GM20431 (cell line): ENCODE results near the gene SOS2.
"Not testable (repeated sequence)": the region's sequence is repeated elsewhere in the genome, so short reads cannot be mapped to it uniquely, and the experiment has no call there.

Source experiments
- in situ Hi-C: fragments of 300-500 bp; cut with MseI, MboI; formaldehyde crosslinking; loops from one replicate; pipeline ENCODE4 v1.15.0; 2020; ENCODE audit warnings: low sequenced_read_pairs; ENCODE audit not compliant: unreplicated experiment

SOS2 gene

DNA sequence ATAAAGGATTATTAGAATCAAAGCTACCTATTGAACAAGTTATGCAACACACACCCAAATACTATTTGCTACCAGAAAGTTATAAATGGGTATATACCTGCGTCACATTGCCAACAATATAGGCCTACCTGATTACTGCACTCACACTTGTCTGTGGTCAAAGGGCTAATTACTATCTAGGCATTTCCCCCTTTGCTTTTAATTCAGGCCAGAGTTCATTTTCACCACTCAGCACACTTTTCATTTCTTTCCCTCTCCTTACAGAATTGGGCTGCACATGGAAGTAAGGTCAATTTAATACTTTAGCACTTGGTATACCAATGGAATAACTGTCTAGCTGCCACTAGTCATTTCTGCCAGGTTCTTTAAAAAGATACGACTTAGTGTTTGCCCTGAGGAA lies 1.7 kb downstream of the SOS2 start:
- in situ Hi-C loops, result no loop called here

DNA sequence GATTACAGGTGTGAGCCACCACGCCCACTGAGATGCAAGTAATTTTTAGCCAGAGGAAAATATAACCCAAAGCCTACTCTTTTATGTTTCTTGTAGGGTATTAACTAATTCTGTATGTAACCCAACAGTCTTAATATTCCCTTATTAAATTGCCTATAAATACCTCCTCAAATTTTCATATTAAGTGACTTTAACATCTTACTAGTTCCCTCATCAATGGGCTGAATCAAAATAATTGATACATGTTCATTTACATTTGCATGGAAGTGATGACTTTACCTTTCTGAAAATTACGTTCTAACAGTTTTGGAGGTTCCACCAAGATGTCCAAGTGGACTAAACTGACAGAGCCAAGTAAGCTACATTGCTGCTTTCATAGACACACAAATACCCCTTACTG lies 3.1 kb downstream of the SOS2 start:
- in situ Hi-C loops, result no loop called here

DNA sequence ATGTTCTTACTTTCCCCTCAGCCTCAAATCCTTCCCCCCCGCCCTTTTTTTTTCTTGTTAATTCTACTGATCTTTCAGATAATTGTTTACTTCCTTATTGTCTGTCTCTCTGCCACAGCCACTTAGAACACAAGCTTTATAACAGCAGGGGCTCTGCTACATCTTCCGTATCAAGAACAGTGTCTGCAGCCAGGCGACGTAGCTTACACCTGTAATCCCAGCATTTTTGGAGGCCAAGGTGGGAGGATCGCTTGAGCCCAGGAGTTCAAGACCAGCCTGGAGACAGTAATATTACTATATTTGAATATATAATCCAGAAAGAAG lies 5.4 kb downstream of the SOS2 start:
- in situ Hi-C loops, result no loop called here

DNA sequence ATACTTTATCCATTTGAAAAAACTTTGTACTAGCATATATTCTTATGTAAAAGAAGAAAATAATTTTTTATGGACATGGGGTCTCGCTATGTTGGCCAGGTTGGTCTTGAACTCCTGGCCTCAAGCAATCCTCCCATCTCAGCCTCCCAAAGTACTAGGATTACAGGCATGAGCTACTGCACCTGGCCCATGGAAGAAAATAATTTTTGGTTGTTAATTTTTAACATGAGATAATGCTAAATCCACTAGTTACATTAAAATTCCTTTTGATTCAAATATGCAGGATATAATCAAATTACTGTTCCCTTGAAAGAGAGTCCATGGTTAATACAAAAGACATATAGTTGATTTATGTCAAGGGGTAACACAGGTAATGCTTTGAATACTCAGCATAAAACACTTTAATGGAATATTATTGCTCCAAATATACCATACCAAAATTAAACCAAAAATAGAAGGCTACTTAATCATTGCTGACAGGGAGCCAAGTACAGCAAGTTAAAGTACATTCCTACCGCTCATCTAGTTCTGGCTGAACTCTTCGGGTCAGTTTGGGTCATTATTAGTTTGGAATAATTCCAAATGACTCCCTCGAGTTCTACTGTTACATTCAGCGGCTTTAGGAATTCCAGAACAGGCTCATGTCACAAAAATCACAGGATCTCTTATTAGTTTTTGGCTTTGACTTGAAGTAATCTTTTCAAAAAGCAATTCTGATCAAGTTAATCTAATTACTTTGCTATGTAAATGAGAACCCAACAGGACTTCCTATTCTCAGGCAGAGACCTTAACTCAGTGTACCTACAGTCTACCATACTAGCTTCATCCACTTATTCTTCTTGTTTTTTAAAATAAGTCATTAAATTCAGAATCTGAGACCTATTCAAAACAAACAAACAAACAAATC lies 6.1 kb downstream of the SOS2 start:
- in situ Hi-C loops, result no loop called here

DNA sequence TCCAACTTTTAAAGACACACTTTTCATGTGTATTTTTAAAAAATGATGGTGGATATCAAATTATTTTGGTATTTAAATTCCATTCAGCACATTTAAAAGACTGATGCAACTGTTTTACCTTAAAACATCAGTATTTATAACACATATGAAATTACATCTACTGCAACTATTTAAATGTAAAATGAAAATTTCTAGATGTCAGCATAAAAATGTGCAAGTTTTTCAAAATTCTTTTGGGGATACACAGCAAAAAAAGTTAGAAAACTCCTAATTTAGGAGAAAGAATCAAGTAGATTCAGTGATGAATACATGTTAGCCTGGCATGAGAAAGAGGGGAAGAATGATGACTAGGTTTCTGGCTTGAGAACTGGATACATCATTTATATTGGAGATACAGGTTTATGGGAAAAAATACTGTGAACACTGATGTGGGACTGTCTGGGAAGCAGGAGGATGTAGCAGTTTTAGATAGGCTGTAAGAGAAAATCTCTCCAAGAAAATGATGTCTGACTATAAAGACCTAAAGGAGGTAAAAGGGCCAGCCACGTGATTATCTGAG lies 9.2 kb downstream of the SOS2 start:
- in situ Hi-C loops, result no loop called here

DNA sequence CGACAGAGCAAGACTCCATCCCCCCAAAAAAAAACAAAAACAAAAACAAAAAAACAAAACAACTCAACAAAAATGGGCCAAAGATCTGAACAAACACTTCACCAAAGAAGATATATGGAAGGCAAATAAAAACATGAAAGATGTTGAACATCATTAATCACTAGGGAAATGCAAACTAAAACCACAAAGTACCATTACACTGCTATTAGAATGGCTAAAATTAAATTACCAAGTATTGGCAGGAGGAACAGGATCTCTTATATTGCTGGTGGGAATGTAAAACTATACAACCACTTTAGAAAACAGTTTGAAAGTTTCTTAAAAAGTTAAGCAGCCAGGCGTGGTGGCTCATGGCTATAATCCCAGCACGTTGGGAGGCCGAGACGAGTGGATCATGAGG lies 12.9 kb downstream of the SOS2 start:
- in situ Hi-C loops, result no loop called here

DNA sequence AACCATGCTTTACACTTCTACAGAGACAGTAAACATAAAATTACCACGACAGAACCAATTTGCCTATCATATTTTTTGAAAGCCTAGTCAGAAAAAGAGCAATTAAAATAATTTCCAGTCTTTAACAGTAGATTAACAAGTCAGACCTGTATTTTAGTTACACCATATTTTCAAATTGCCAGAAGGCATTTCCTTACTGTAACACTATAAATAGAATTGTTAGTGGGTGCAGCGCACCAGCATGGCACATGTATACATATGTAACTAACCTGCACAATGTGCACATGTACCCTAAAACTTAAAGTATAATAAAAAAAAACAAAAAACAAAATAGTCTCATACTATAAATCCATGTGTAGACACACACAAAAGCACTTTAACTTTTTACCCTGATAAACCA lies 16.0 kb downstream of the SOS2 start:
- in situ Hi-C loops, result no loop called here

DNA sequence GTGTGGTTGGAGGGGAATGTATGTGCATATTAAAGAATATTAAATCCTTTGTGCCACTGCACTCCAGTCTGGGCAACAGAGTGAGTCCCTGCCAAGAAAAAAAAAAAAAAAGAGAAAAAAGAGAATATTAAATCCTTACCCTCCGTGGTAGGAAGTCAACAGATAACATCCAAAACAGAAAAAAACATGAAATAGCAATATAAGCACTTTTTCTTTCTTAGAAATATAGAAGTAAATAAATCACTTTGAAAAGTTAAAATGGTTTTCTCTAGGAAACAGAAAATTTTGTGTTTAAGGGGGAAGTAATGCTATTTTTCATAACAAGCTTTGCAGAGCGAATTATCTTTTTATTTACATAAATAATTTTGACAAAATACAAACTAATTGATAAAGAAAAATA lies 17.6 kb downstream of the SOS2 start:
- in situ Hi-C loops, result no loop called here

DNA sequence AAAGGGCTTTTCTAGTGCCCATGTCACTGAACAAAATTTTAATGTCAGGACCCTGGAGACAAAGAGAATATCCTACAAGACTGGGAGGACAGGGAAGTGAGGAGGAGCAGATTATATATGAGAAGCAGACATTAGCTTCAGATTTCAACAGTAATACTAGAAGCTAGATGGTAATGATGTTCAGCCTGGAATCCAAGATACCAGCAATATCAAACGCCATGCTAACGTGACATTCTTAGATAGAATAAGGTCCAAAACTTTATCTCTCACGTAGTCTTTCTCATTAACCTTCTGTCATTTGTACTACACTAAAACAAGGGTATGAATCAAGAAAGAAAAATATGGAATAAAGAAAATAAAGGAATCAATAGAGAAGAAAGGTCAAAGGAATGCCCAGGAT lies 18.7 kb downstream of the SOS2 start:
- in situ Hi-C loops, result no loop called here

DNA sequence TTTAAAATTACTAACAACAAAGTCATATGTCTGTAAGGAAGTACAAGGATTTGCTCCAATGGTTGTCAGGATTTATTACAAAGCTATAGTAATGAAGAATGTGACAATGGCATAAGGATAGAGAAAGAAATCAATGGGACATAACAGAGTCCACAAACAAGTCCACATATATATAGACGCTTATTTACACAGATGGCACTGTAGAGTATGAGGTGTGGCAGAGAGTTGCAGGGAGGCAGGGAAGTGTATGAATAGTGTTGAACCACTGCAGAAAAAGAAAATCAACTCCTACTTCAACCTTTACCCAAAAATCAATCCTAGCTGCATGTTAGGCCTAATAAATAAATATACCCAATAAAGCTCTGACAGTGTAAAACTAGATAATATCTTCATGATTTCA lies 21.3 kb downstream of the SOS2 start:
- in situ Hi-C loops, result no loop called here

DNA sequence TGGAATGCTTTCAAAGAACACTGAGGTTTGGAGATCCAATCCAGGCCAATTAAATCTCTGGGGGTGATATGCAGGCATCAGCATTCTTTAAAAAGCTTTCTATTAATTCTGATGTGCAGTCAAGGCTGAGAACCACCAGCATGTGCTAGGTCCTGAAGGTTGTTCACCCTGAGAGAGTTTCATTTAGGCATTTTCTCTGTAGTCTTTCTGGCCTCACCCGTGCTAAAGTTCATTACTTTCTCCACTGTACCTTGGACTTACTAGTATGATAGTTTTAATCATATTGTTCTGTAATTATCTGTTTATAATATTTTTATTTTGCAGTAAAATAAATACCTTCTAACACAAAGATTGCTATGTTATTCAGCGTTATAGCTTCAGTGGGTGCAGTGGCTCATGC lies 32.9 kb downstream of the SOS2 start:
- in situ Hi-C loops, result no loop called here

DNA sequence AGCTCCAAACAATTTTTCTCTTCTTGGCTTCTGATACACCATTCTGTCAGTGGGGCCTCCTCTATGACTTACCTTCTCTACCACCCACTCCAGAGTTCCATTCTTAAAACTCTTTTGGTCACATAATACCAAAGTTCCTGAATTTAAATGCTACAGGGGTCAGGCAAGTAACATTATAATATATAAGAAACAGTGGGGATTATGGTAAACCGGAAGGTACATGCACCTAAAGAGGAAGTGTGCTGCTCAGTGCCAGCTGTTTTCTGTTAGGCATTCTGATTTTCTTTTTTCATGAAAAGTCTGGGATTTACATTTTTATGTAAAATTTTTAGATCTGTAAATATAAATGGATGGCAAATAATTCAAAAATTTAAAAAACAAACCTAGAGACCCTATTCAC lies 39.9 kb downstream of the SOS2 start:
- in situ Hi-C loops, result no loop called here

DNA sequence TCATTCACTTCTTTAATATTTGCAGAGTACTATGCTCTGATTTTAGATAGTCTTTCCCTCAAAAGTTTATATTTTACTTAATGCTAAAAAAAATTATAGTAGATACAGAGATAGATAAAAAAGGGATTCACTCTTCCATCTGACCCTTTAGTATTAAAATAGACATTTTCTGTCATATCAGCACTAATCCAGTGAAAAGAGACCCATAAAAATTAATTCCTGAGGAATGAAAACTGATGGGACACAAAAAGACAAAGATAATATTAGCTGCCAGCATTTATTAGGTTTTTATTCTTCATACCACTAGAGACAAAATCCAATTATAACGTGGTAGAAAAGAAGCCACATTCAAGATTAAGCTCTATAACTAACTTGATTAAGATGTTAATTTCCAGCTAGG lies 45.3 kb downstream of the SOS2 start:
- in situ Hi-C loops, result no loop called here

DNA sequence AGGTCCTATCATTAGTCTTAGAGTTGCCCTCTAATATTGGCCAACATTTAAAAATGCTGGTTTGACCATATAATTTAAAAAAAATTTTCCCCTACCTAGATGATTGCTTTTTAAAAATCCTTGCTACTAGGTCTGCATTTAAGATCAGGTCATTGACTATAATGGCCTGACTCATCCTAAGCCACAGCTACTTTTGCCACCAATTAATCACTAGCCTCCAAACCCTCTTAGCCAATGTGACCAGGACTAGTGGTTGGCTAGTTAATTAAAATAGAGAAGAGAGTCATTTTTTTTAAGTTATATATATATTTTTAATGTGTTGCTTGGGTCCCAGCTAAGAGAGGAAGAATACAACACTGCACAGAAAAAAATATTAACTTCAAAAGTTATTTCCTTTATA lies 57.5 kb downstream of the SOS2 start:
- in situ Hi-C loops, result no loop called here

DNA sequence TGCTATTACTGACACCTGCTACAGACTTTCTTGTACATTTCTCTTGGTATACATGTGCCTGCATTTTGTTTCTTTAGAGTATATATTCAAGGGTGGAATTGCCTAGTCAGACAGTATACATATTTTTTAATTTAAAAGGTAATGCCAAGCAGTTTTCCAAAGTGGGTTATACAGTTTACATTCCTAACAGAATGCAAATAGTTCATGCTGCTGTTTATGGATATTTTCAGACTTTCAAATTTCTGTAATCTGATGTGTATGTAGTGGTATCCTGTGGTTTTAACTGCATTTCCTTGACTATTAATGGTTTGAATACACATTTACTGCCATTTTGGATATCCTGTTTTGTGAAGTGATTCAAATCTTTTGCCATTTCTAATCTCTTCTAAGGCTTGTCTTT lies 59.5 kb downstream of the SOS2 start:
- in situ Hi-C loops, result no loop called here

DNA sequence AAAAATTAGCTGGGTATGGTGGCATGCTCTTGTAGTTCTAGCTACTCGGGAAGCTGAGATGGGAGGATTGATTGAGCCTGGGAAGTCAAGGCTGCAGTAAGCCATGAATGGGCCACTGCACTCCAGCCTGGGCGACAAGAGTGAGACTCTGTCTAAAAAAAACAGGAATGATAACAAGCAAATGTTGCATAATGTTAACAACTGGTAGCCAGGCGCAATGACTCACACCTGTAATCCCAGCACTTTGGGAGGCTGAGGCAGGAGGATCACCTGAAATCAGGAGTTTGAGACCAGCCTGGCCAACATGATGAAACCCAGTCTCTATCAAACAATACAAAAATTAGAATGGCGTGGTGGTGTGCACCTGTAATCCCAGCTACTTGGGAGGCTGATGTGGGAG lies 64.0 kb downstream of the SOS2 start:
- in situ Hi-C loops, result not testable (repeated sequence)

DNA sequence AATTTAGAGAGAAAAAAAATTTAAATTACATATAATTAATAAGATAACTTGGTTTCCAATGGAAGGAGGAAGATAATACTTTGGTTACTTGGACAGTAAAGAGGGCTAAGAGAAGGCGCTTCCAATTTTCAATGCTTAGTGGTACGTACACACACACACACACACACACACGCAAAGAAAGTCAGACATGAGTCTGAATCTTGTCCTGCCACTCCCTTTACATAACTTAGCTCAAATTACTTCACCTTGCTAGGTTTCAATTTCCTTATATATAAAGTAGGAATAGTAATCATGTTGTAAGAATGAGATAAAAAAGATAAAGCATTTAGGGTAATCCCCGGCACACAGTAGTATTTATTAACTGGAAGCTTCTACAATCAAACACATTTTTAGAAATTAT lies 75.3 kb downstream of the SOS2 start:
- in situ Hi-C loops, result no loop called here

DNA sequence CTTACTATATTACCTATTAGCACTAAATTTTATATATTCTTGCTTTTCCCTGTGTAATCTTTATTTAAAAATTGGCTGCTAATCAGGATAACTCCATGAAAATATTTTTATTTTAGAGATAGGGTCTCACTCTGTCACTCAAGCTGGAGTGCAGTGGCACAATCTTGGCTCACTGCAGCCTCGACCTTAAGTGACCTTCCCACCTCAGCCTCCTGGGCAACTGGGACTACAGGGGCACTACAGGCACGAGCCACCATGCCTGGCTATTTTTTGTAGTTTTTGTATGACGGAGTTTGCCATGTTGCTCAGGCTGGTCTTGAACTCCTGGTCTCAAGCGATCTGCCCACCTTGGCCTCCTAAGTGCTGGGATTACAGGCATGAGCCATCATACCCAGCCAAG lies 82.6 kb downstream of the SOS2 start:
- in situ Hi-C loops, result no loop called here

DNA sequence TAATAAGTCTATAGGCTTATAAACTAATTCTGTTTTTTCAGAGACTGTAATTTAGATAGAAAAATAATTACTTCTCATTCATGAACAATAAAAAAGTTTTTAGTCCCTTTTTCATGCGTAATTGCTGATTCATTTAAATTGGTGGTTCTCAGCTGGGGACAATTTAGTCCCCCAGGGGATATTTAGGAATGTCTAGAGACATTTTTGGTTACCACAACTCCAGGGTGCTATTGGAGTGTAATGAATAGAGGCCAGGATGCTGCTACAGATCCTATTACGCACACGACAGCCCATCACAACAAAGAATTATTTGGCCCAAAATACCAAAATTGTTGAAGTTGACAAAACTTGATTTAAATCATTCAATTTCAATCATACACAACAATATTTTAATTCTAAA lies 92.2 kb downstream of the SOS2 start:
- in situ Hi-C loops, result no loop called here

DNA sequence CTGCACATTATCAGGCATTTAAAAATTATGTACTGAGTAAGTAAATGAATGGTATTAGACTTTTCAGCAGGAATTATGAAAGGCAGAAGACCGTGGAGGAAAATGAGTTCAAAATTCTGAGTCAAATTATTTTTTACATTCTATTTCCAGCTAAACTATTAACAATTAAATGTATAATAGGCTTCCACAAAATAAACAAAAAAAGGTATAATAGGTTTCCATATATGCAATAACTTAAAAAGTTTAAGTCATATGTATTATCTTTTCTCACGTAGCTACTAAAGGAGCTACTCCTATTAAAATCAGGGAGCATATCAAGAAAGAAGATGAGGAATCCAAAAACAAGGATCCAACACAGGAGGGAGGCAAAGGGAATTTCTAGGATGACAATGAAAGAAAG lies 103.6 kb downstream of the SOS2 start:
- in situ Hi-C loops, result no loop called here

DNA sequence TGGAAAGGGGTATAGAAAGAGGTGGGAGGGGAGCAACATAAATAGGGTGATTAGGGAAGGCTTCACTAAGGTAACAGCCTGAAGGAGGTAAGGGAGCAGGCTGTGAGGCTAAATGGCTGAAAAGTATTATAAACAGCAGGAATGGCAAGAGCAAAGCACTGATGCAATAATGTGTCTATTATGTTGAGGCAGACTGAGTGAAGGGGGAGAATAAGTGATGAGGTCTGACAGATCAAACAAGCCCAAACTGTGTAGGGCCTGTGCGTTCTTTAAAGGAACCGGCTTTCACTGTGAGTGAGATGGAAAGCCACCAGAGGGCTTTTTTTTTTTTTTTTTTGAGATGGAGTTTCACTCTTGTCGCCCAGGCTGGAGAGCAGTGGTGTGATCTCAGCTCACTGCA lies 108.3 kb downstream of the SOS2 start:
- in situ Hi-C loops, result no loop called here

DNA sequence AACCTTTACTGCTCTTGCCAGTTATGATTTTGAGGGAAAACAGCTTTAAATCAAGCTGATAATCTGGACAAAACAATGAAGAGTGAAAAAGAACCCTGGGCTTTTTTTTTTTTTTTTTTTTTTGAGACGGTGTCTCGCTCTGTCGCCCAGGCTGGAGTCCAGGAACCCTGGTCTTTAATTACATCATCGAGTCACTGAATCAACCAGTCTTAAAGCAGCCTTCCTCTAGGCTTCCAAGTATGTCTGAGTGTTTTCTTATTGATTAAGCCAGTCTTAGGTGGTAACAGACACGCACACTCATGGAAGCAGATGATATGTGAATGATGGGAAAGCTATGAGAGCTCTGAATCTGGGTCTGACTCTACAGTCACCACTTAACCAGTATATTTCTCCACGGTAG lies 109.1 kb downstream of the SOS2 start:
- in situ Hi-C loops, result no loop called here
